Hematopoietic multipotent progenitor cell treated with erythropoietin and hydrocortisone succinate and interleukin-3 and kit ligand, for 4 days (in vitro differentiated cells): Measurements from ENCODE around the gene SESN1.
A peak's percentile ranks its signal among the peaks of the same experiment; 100 is the strongest.
"Not testable (repeated sequence)": the region's sequence is repeated elsewhere in the genome, so short reads cannot be mapped to it uniquely, and the experiment has no call there.

Experiments
- DNase-seq: peaks from one replicate; pipeline ENCODE4 v3.0.0-alpha.2; 2015

SESN1 gene

DNA sequence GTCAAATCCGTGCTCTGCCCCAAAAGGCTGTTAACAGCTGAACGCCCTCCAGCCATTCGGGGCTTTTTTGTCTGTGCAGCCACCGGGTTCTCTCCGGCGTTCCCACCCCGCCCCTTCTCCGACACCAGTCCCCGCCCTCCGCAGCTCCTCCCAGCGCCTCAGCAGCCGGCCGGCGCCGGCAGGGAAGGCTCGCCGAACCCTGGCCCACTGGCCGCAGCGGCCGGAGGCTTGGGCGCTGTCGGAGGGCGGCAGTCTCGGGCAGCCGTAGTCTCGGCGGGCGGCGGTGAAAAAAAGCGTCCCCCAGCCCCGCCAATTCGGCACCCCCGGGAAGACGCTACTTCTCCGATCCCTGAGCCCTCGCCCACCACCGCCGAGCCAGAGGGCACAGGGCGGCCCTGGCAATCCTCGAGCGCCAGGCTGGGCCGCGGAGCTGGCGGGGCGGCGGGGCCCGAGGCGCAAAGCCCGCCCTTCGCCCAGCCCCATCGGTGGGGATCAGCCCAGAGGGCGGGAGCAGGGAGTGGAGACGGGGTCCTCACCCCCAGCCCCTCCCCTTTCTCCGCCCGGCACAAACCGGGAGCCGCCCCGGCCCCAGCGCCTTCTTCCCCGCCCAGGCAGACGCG, at the start of gene SESN1:
Gene SESN1 (minus strand): TSS at position 431 of the 620 bp plus-strand sequence. CDS start 773 bp downstream, outside the sequence.
- DNase-seq = peak; percentile 99

DNA sequence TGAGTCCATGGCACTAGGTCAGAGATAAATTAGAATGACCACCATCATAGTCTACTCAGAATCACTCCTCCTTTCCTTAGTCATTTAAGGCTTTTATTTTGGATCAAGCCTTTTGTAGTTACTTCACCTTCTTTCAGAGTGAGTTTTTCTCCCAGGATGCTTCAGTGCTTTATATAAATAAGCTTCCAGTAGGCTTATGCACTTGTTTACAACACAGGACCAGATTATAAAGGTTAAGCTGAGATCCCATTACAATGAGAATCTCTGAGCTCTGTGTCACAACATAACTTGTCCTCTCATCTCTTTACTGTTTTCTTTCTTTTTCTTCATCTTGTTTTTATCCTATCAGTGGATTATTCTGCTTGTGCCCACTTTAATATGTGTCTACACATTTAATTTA, 48.5 kb upstream of the SESN1 start:
- DNase-seq = no peak

DNA sequence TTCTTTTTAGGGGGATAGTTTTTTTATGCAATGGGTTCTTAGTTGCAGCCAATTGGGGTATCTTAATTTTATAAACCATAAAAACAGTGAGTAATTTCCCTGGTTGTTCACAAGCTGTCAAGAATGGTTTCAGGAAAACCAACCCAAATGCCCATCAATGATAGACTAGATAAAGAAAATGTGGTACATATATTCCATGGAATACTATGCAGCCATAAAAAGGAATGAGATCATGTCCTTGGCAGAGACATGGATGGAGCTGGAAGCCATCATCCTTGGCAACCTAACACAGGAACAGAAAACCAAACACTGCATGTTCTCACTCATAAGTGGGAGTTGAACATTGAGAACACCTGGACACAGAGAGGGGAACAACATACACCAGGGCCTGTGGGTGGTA, 47.4 kb upstream of the SESN1 start:
- not testable (repeated sequence) for DNase-seq

DNA sequence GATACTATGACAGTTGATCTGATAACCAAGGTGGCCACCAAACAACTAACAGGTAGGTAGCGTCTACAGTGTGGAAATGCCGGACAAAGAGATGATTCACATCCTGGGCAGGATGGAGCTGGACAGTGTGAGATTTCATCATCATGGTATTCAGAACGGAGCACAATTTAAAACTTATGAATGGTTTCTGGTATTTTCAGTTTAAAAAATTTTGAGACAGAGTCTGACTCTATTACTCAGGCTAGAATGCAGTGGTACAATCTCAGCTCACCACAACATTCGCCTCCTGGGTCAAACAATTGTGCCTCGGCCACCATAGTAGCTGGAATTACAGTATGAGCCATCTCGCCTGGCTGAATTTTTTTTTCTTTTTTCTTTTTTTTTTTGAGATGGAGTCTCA, 44.5 kb upstream of the SESN1 start:
- DNase-seq = no peak

DNA sequence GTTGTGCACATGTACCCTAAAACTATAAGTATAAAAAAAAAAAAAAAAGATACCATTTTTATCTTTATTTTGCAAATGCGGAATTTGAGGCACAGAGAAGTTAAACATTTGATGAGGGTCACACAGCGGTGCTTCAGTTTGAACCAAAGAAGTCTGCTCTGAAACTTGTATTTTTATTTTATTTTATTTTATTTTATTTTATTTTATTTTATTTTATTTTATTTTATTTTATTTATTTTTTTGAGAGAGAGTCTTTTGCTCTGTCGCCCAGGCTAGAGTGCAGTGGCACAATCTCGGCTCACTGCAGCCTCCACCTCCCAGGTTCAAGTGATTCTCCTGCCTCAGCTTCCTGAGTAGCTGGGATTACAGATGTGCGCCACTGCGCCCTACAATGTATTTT, 41.9 kb upstream of the SESN1 start:
- not testable (repeated sequence) for DNase-seq

DNA sequence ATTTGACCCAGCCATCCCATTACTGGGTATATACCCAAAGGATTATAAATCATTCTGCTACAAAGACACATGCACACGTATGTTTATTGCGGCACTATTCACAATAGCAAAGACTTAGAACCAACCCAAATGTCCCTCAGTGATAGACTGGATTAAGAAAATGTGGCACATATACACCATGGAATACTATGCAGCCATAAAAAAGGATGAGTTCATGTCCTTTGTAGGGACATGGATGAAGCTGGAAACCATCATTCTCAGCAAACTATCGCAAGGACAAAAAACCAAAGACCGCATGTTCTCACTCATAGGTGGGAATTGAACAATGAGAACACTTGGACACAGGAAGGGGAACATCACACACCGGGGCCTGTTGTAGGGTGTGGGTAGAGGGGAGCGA, 41.4 kb upstream of the SESN1 start:
- DNase-seq = not testable (repeated sequence)

DNA sequence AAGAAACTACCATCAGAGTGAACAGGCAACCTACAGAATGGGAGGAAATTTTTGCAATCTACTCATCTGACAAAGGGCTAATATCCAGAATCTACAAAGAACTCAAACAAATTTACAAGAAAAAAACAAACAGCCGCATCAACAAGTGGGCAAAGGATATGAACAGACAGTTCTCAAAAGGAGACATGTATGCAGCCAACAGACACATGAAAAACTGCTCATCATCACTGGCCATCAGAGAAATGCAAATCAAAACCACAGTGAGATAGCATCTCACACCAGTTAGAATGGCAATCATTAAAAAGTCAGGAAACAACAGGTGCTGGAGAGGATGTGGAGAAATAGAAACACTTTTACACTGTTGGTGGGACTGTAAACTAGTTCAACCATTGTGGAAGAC, 41.0 kb upstream of the SESN1 start:
- DNase-seq = not testable (repeated sequence)

DNA sequence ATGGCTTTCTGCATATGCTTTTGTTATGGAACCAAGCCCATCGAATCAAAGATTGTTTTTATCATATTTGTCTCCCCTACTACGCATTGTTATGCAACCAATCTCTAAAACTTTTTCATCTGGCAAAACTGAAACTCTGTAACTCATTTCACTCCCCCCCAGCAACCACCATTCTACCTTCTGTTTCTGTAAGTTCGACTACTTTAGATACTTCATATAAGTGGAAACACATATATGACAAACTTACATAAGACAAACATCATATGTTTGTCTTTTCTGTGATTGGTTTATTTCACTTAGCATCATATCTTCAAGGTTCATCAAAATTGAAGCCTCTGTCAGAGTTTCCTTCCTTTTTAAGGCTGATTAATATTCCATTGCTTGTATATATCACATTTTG, 35.4 kb upstream of the SESN1 start:
- DNase-seq = no peak

DNA sequence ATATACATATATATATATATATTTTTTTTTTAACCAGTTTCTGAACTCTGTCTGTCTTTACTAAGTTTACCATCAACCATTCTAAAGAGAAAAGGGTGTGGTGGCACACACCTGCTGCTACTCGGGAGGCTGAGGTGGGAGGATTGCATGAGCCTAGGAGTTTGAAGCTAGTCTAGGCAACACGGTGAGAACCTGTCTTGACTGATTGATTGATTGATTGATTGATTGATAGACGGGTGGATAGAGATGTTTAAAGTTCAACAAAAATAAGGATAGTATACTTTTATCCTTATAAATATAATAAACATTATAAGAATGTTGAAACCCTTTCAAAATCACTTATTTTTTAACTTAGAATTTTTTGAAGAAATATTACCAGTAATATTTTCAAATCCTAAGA, 30.9 kb upstream of the SESN1 start:
- no peak for DNase-seq

DNA sequence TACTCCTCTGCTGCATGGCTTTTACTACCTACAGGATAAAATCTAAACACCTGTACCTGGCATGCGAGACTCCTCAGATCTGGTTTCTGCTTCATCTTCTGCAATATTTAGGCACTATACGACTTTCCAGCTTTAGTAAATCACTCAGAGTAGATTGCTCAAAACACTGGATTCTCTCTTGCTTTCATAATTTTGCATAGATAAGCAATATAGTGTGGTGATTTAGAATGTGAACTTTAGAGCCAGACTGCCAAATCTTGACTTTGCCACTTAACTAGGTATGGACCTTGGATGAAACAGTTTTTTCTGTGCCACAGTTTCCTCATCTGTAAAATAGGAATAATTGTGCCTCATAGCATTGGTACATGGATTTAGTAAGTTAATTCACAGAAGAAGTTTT, 29.6 kb upstream of the SESN1 start:
- DNase-seq = no peak

DNA sequence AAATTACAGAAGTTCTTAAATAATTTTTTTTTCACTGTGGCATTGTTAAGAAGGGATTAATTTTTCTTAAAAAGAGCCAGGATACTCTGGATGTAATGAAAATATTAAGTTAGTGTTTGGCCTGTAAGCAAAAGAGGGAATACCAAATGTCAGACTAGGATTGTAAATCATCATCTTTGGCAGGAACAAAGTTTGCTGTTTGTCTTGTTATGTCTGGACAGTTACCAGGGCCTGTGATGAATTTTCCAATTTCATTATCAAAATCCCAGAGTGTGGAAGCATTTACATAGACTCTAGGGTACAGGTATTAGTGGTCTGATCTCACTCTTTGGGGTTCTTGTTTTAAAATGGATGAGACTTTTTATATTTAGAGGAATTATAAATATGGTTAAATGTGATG, 26.8 kb upstream of the SESN1 start:
- DNase-seq = no peak

DNA sequence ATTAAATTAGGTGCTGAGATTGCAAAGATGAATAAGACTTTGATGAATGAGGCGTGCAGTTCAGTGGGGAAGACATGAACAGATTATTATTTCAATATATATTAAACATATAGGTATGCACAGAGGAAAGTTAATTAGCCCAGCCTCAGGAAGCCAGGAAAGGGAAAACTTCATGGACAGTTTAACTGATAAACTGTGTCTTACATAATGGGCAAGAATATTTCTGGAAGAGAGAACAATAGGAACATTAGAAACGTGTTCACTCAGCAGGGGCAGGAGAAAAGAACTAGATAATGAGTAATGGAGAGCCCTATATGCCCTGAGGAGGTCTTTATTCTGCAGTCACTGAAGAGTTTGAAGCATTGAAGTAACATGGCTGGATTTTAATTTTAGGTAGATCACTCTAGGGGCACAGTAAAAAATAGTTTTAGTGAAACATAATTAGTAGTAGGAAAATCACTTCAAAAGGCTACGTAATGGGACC, 24.3 kb upstream of the SESN1 start:
- DNase-seq = no peak

DNA sequence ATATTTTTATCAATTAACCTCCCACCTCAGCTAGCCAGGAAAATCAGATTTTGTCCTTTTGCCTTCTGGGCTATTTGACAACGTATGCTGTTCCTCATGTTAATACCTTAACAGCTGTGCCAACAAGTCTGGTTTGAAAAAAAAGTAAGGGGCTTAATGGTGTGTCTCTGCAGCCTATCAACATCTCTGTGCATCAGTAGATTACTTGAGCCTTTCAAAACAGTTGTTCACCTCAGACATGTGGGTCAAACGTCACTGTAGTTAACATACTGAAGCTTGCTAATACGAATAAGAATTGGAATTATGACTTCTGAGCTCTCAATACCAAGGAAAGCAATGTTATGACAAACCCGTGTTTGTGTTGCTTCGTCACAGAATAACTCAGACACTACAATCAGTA, 23.7 kb upstream of the SESN1 start:
- no peak for DNase-seq

DNA sequence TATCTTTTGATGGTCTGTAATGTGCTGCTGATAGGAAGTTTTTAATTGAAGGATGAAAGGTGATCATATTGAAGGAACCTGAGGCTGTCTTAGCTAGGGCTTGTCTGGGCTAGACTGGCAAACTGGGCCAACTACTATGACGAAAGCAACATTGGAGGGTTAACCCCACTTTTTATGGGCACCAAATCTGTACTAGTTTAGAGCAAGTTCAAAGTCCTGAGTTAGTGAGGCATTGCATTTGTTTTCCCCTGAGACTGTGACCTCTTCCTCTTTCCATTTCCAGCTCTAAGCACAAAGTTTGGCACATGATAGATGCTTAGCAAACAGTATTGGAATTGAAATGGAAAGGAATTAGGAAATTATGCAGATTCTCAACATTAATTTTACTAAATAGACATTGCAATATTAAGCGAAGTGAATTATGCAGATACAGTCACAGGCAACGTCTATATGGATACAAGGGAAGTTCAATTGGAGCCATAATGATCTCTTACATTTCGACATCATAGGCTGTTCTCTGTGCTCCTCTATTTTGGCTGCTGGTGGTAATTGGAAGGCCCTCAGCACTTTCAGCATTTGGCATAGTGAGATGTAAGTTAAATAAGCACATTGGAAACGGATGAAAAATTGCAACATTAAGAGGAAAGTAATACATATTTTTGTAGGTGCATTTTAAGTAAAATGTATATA, 22.8 kb upstream of the SESN1 start:
- DNase-seq = peak; percentile 25

DNA sequence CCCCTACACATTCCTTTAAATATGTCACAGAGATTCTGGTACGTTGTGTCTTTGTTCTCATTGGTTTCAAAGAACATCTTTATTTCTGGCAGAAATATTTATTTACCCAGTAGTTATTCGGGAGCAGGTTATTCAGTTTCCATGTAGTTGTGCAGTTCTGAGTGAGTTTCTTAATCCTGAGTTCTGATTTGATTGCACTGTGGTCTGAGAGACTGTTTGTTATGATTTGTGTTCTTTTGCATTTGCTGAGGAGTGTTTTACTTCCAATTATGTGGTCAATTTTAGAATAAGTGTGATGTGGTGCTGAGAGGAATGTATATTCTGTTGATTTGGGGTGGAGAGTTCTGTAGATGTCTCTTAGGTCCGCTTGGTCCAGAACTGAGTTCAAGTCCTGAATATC, 18.0 kb upstream of the SESN1 start:
- not testable (repeated sequence) for DNase-seq

DNA sequence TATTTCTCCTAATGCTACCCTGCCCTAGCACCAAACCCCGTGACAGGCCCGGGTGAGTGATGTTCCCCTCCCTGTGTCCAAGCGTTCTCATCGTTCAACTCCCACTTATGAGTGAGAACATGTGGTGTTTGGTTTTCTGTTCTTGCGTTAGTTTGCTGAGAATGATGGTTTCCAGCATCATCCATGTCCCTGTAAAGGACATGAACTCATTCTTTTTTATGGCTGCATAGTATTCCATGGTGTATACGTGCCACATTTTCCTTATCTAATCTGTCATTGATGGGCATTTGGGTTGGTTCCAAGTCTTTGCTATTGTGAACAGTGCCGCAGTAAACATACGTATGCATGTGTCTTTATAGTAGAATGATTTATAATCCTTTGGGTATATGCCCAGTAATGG, 15.0 kb upstream of the SESN1 start:
- DNase-seq = not testable (repeated sequence)

DNA sequence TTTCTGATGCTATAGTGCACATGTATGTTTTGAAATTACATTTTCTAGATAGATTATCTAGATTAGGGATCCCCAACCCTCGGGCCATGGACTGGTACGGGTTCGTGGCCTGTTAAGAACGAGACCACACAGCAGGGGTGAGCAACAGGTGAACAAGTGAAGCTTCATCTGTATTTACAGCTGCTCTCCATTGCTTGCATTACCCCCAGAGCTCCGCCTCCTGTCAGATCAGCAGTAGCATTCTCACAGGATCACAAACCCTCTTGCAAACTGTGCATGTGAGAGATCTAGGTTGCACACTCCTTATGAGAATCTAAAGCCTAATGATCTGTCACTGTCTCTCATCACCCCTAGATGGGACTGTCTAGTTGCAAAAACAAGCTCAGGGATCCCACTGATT, 11.0 kb upstream of the SESN1 start:
- peak; percentile 39 for DNase-seq

DNA sequence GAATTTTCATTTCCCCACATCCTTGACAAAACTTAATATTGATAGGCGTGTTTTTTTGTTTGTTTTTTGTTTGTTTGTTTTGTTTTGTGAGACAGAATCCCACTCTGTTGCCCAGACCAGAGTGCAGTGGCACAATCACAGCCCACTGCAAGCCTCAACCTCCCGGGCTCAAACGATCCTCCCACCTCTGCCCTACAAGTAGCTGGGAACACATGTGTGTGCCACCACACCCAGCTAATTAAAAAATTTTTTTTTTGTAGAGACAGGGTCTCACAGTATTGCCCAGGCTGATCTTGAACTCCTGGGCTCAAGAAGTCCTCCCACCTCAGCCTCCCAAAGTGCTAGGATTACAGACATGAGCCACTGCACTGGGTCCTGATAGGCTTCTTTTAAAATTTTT, 9.9 kb upstream of the SESN1 start:
- DNase-seq = no peak

DNA sequence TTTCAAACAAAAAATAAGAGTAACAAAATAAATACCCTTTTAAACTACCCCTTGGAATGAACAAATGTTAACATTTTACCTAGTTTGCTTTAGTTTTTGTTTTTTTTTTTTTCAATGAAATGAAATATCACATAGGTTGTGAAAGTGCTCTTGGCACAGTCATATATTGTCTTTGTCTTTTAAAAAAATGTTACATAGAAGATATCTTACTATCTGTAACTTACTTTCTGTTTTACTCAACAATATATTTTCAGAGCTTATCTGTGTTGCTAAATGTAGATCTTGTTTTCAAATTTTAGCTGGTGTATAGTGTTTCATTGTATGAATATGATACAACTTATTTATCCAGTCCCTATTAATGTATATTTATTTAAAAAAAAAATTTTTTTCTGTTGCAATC, 9.3 kb upstream of the SESN1 start:
- no peak for DNase-seq

DNA sequence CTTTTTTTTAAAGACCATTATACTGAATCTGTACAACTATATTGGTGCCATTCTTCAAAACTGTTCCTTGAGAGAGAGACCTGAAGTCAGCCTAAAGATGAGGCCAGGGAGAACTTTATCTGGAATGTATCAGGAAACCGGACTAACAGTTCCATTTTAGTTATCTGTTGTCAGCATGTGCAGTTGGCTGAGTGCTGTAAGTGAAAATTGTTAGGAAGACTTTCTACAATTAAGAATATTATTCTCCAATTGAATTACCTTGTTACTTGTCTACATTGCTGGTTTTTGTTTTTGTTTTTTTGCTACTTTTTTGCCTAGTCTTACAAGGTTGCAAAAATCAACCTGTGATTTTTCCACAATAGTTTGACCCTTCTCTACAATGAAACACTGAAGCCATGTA, 8.1 kb upstream of the SESN1 start:
- DNase-seq = peak; percentile 67

DNA sequence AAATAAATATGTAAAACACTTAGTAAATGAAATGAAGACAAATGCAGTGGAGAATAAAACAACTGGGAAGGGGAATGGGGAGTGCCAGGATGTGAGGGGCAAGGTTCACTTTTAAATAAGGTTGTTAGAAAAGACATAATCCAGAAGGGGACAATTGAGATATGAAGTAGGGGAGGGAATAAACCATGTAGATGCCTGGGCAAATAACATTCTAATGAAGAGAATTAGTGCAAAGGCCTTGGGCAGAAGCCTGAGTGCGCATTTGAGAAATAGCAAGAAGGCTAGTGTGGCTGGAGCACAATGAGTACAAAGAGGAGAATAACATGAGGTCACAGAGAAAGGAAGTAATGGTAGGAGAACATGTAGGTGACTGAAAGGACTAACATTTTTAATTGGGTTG, 3.0 kb upstream of the SESN1 start:
- no peak for DNase-seq

DNA sequence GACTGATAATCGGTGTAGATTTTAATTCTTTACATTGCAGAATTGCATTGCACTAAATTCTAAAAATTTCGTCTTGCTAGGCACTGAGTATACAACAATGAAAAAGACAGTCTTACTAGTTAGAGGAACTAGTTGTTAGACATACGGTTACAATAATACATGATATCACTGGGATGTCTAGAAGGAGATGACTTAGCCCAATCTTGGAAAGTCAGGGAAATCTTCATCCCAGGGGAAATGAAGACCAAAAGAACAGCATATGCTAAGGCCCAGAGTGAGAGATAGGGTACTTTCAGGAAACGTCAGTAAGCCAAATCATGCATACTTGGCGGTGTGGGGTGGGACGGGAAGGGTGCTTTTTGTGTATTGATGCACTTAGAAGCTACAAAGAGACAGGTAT, 1.6 kb upstream of the SESN1 start:
- DNase-seq = no peak

DNA sequence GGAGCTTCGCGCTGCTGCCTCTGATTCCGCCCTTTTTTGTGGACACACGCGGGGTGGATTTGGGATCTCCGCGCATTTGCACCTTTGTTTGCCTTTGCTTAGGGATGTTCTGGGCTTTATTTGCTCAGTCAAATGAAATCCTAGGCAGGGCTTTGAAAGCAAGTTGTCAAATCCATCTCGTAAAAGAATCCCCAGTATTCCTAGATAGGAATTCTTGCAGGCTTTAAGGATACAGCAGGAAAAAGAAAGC, 1.1 kb upstream of the SESN1 start:
- DNase-seq = no peak

DNA sequence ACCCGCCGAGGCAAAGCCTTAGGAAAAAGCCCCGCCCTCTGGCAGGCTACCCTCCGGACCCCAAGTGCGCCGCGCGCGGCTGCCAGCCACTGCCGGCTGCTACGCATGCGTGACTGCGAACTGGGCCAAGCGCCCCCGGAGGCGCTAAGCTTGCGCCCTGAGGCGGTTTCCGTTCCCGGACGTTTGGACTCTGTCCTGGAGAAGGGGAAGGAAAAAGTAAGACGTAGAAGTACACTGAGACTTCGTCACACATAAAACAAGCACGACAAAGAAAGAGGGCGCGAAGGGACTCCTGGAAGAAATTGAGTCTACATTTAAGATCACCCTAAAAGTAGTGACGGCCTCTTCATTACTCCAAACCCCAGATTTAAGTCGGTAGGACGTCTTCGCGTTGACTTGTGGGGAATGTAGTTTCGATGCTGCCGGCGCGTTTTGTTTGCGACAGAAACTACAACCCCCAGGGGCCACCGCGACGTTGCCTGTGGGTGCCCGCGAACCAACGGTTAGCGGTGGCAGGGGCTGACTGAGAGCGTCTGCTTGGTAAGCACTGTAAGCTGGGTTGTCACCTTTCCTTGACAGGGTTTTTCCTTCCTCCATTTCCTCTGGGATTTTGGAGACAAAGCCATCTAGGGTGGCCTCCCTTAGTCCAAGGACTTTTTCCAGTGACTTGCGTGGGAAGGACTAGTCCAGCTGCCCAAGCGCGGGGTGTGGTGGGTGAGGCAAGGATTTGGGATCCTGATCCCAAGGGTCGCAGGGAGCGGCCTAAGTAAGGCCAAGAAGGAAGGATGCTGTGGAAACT, 589 bp upstream of the SESN1 start, which contains the start of gene CEP57L1:
Gene CEP57L1 (plus strand): TSS at position 472 of the 799 bp plus-strand sequence. CDS start 49,715 bp downstream, outside the sequence.
- DNase-seq = peak; percentile 98
